Esophagus mucosa (tissue), 1 donor: Measurements from ENCODE around the gene ASTN2. TPM values are rescaled to one million over a fixed set of nuclear protein-coding genes. Genes with fewer than 3 reads are reported as not detected.

ENCODE experiments used
- ATAC-seq: fragments of 200-7000 bp; cut with Tn5 transposase; one replicate; pipeline ENCODE4 v1.9.1; 2020
- total RNA-seq: library from RNA; stranded (reverse); gene quantifications from one replicate; pipeline ENCODE4 v1.2.4, GENCODE V29; 2023
- donor health status: DM: yes; HTN: yes; CAD: no.

The ASTN2 gene
- total RNA-seq, 1 donor from 2014 or later, result 1.00 TPM

GRCh38 chr9:117164512-117164911 is 250.3 kb downstream of the ASTN2 start:
- no peak for ATAC-seq

- no peak for ATAC-seq
Measured at GRCh38 chr9:117160254-117160653, 254.6 kb downstream of the ASTN2 start.

GRCh38 chr9:117156771-117157535 is 257.9 kb downstream of the ASTN2 start:
- no peak for ATAC-seq

GRCh38 chr9:117156144-117156688 is 258.6 kb downstream of the ASTN2 start:
- no peak for ATAC-seq

GRCh38 chr9:117153021-117153420 is 261.8 kb downstream of the ASTN2 start:
- peak; percentile 28 for ATAC-seq

GRCh38 chr9:117151716-117152115 is 263.1 kb downstream of the ASTN2 start:
- no peak for ATAC-seq

- ATAC-seq, result no peak
Measured at GRCh38 chr9:117149996-117150395, 264.9 kb downstream of the ASTN2 start.

GRCh38 chr9:117145811-117146490 is 268.9 kb downstream of the ASTN2 start:
- ATAC-seq, result no peak

- no peak for ATAC-seq
Measured at GRCh38 chr9:117145081-117145480, 269.8 kb downstream of the ASTN2 start.

GRCh38 chr9:117138231-117138630 is 276.6 kb downstream of the ASTN2 start:
- no peak for ATAC-seq

- ATAC-seq, result no peak
Measured at GRCh38 chr9:117136461-117136860, 278.4 kb downstream of the ASTN2 start.

- ATAC-seq, result no peak
Measured at GRCh38 chr9:117135501-117136098, 279.3 kb downstream of the ASTN2 start.

GRCh38 chr9:117134826-117135500 is 279.9 kb downstream of the ASTN2 start:
- ATAC-seq, result no peak

- ATAC-seq, result no peak
Measured at GRCh38 chr9:117126871-117127270, 288.0 kb downstream of the ASTN2 start.

GRCh38 chr9:117125531-117125930 is 289.3 kb downstream of the ASTN2 start:
- no peak for ATAC-seq

GRCh38 chr9:117123729-117124128 is 291.1 kb downstream of the ASTN2 start:
- ATAC-seq, result no peak

- no peak for ATAC-seq
Measured at GRCh38 chr9:117122953-117123352, 291.9 kb downstream of the ASTN2 start.

- ATAC-seq, result no peak
Measured at GRCh38 chr9:117122102-117122501, 292.8 kb downstream of the ASTN2 start.

GRCh38 chr9:117121316-117121715 is 293.5 kb downstream of the ASTN2 start:
- ATAC-seq, result no peak

- peak; percentile 76 for ATAC-seq
Measured at GRCh38 chr9:117120061-117120460, 294.8 kb downstream of the ASTN2 start.

- no peak for ATAC-seq
Measured at GRCh38 chr9:117116084-117116483, 298.8 kb downstream of the ASTN2 start.

GRCh38 chr9:117114768-117115167 is 300.1 kb downstream of the ASTN2 start:
- no peak for ATAC-seq
